GM19438 (cell line): ENCODE data around the gene SMIM9.
A peak's percentile ranks its signal among the peaks of the same experiment; 100 is the strongest.
"Not testable (repeated sequence)": the region's sequence is repeated elsewhere in the genome, so short reads cannot be mapped to it uniquely, and the experiment has no call there.

Source experiments
- ATAC-seq: cut with Tn5 transposase; IDR thresholded peaks from one replicate; pipeline ENCODE4 v1.9.1; 2021; ENCODE audit warnings: low read depth; ENCODE audit not compliant: unreplicated experiment

SMIM9 gene

GRCh38 chrX:154834562-154834961 lies at the start of gene SMIM9:
TSS of gene SMIM9 (minus strand) at chrX:154834662. CDS start at chrX:154830856, 3,806 bp downstream.
- ATAC-seq = no peak

GRCh38 chrX:154884069-154884468 lies 49.6 kb upstream of the SMIM9 start:
- not testable (repeated sequence) for ATAC-seq

GRCh38 chrX:154873329-154873728 lies 38.9 kb upstream of the SMIM9 start:
- no peak for ATAC-seq

DNA sequence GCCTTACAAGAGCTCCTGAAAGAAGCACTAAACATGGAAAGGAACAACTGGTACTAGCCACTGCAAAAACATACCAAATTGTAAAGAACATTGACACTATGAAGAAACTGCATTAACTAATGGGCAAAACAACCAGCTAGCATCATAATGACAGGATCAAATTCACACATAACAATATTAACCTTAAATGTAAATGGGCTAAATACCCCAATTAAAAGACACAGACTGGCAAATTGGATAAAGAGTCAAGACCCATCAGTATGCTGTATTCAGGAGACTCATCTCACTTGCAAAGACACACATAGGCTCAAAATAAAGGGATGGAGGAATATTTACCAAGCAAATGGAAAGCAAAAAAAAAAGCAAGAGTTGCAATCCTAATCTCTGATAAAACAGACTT lies 34.1 kb upstream of the SMIM9 start:
- not testable (repeated sequence) for ATAC-seq

GRCh38 chrX:154855256-154855655 lies 20.8 kb upstream of the SMIM9 start:
- ATAC-seq = no peak

GRCh38 chrX:154850957-154851611 lies 16.6 kb upstream of the SMIM9 start:
- no peak for ATAC-seq

GRCh38 chrX:154840856-154841255 lies 6.4 kb upstream of the SMIM9 start:
- ATAC-seq = no peak

GRCh38 chrX:154836163-154836562 lies 1.7 kb upstream of the SMIM9 start:
- ATAC-seq = no peak

- no peak for ATAC-seq
These were observed 652 bp downstream of the SMIM9 start for GRCh38 chrX:154833746-154834274.

- ATAC-seq = no peak
These were observed 4.5 kb downstream of the SMIM9 start for GRCh38 chrX:154829926-154830442.

DNA sequence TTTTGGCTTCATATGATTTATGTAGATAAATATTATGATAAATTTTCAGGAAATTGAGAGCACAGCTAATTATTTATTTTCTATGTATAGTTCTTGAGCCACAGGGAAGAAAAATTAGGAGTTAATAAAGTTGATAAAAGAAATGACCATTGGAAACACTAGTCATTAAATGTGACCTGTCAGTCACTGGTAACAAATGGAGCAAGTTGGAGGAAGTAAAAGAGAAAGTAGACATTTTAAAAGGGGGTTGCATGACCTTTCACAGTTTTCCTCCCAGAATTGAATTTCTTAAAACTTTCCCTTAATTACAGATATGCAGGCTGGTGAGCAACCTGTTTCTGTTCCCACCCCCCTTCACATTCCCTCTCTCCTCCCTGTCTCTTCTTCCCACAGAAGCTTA lies 5.3 kb downstream of the SMIM9 start:
- no peak for ATAC-seq

DNA sequence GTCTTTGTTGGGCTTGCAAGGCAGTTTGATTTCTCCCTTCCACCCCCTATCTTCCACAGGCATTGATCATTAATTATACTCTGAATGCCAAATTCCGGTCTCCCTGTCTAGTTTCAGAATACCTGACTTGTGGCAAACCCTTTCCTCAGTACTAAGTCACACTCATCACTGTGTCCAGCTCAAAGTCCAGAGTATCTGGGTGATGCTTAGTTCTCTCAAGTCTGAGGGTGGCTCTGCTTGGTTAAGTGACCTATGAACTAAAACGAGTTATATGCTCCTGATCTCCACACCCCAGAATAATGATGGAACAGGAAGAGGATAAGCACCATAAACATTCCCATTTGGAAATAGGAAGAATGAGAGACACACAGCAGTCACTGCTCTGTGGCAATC lies 6.5 kb downstream of the SMIM9 start:
- no peak for ATAC-seq

- ATAC-seq = peak; percentile 95
These were observed 7.1 kb downstream of the SMIM9 start for GRCh38 chrX:154827194-154828015.

DNA sequence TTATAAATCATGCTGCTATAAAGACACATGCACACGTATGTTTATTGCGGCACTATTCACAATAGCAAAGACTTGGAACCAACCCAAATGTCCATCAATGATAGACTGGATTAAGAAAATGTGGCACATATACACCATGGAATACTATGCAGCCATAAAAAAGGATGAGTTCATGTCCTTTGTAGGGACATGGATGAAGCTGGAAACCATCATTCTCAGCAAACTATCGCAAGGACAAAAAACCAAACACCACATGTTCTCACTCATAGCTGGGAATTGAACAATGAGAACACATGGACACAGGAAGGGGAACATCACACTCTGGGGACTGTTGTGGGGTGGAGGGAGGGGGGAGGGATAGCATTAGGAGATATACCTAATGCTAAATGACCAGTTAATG lies 8.9 kb downstream of the SMIM9 start:
- not testable (repeated sequence) for ATAC-seq

DNA sequence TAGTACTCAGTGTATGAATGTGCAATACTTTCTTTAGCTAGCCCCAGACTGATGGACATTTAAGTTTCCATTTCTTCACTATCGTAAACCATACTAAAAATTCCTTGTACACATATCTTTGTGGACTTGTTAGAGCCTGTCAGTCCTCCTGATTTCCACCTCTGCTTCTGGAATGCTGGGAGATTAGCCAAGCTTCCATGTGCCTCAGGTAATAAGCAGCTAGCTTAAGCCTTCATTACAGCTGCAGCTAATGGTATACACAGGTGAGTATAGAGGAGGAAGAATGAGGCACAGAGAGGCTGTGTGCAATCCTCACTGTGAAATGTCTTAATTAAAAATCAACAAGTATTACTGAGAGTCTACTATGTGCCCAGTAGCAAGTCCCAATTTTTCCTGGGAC lies 9.8 kb downstream of the SMIM9 start:
- ATAC-seq = no peak

- ATAC-seq = no peak
These were observed 12.4 kb downstream of the SMIM9 start for GRCh38 chrX:154822029-154822428.

- ATAC-seq = no peak
These were observed 12.9 kb downstream of the SMIM9 start for GRCh38 chrX:154821523-154821922.

- ATAC-seq = no peak
These were observed 14.6 kb downstream of the SMIM9 start for GRCh38 chrX:154819771-154820341.

- ATAC-seq = no peak
These were observed 15.3 kb downstream of the SMIM9 start for GRCh38 chrX:154818916-154819770.

- not testable (repeated sequence) for ATAC-seq
These were observed 17.3 kb downstream of the SMIM9 start for GRCh38 chrX:154817048-154817618.
